Erythroblast (primary cell): ENCODE results near the gene SLC10A7.

Experiments
- GATA1 ChIP-seq: IDR thresholded peaks from 2 replicates; pipeline ENCODE4 v1.6.1; 2011; ENCODE audit warnings: low read depth, mild to moderate bottlenecking, control low read depth, low read length, moderate library complexity
- POLR2A ChIP-seq: IDR thresholded peaks from 2 replicates; pipeline ENCODE4 v1.6.1; 2011; ENCODE audit warnings: mild to moderate bottlenecking, low read length

GRCh38 chr4:146428298-146428697 lies 93.4 kb downstream of the SLC10A7 start:
- TF ChIP-seq POLR2A (no peak), GATA1 (no peak)
